Activated CD8-positive, alpha-beta T cell treated with anti-CD3 and anti-CD28 coated beads, Interleukin-2, amount 10 ng/mL, durations not matched to agents 7 days and 5 days (primary cell): Measurements from ENCODE around the gene EFNA1. TPM values are rescaled to one million over a fixed set of nuclear protein-coding genes. Genes with fewer than 3 reads are reported as not detected.

Experiments
- ATAC-seq: fragments of 150-1000 bp; cut with Tn5 transposase; one replicate; pipeline ENCODE4 v1.10.0; 2021; ENCODE audit warnings: moderate library complexity
- CTCF ChIA-PET: fragments of 350-600 bp; sonication (Branson Sonifier 250); formaldehyde crosslinking; loops from one replicate; lab custom pipeline; 2021; ENCODE audit warnings: antibody characterized with exemption; lab: Charles Lee
- POLR2A ChIA-PET: fragments of 350-600 bp; sonication (Branson Sonifier 250); formaldehyde crosslinking; loops from one replicate; lab custom pipeline; 2021; ENCODE audit warnings: antibody characterized with exemption; lab: Charles Lee
- DNase-seq: peaks from one replicate; pipeline ENCODE4 v3.0.0-alpha.2; 2020
- H3K27ac Mint-ChIP-seq: one replicate; pipeline ENCODE4 v1.8.0; 2021; ENCODE audit warnings: mild to moderate bottlenecking, mixed read lengths
- H3K27me3 Mint-ChIP-seq: one replicate; pipeline ENCODE4 v1.8.0; 2021; ENCODE audit warnings: low read depth, mixed read lengths
- H3K36me3 Mint-ChIP-seq: one replicate; pipeline ENCODE4 v1.8.0; 2021; ENCODE audit warnings: low read depth, mixed read lengths
- H3K4me1 Mint-ChIP-seq: one replicate; pipeline ENCODE4 v1.8.0; 2021; ENCODE audit warnings: low read depth, mixed read lengths
- H3K4me3 Mint-ChIP-seq: one replicate; pipeline ENCODE4 v1.8.0; 2021; ENCODE audit warnings: mild to moderate bottlenecking, mixed read lengths
- H3K9me3 Mint-ChIP-seq: one replicate; pipeline ENCODE4 v1.8.0; 2022; ENCODE audit warnings: mixed read lengths; ENCODE audit not compliant: insufficient read depth
- total RNA-seq, 2 experiments: library from RNA; stranded (reverse); gene quantifications; one replicate each; pipeline ENCODE4 v1.2.3, GENCODE V29; 2021

The EFNA1 gene, protein sequence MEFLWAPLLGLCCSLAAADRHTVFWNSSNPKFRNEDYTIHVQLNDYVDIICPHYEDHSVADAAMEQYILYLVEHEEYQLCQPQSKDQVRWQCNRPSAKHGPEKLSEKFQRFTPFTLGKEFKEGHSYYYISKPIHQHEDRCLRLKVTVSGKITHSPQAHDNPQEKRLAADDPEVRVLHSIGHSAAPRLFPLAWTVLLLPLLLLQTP
- not detected for total RNA-seq

GRCh38 chr1:155127105-155127966 is at the start of gene EFNA1:
TSS of gene EFNA1 (plus strand) at chr1:155127876. CDS start at chr1:155127978, 102 bp downstream.
- no peaks in the 10 kb centered on the region for H3K36me3 Mint-ChIP-seq
- peaks cover 50% of the 10 kb centered on the region for H3K27me3 Mint-ChIP-seq
- peak; percentile 39 for DNase-seq
- CTCF ChIA-PET: interaction anchor here (1.3 to 3.5 kb wide), 4 partner anchors 36 to 45 kb away, joined by 4 to 14 read pairs (median 12); partner anchors contain the start of gene KRTCAP2
- H3K4me1 Mint-ChIP-seq: peaks cover 30% of the 10 kb centered on the region
- H3K27ac Mint-ChIP-seq: no peak within 1 kb of the TSS
- H3K9me3 Mint-ChIP-seq: no peaks in the 10 kb centered on the region
- peak within 1 kb of the TSS; percentile 68 for H3K4me3 Mint-ChIP-seq
- POLR2A ChIA-PET: interaction anchor here (1.2 kb wide), 1 partner anchor 151 kb away, joined by 3 read pairs; no protein-coding TSS in a partner anchor
- peak; percentile 85 for ATAC-seq

GRCh38 chr1:155078469-155079209 is 49.0 kb upstream of the EFNA1 start, which contains the start of gene EFNA3:
TSS of gene EFNA3 (plus strand) at chr1:155078837. CDS start at chr1:155078942, 105 bp downstream.
- ATAC-seq: peak; percentile 21
- ChIA-PET CTCF (interaction anchor here (0.6 to 2.3 kb wide), 5 partner anchors 13 to 94 kb away, joined by 3 to 10 read pairs (median 4); partner anchors contain the start of genes EFNA4 and KRTCAP2), POLR2A (no interaction called here)
- Mint-ChIP-seq H3K36me3 (peaks cover 3% of the 10 kb centered on the region), H3K9me3 (no peaks in the 10 kb centered on the region), H3K4me1 (peaks cover 69% of the 10 kb centered on the region), H3K4me3 (peak within 1 kb of the TSS; percentile 59), H3K27me3 (peaks cover 39% of the 10 kb centered on the region), H3K27ac (peak within 1 kb of the TSS; percentile 56)
- DNase-seq: peak; percentile 60

DNA sequence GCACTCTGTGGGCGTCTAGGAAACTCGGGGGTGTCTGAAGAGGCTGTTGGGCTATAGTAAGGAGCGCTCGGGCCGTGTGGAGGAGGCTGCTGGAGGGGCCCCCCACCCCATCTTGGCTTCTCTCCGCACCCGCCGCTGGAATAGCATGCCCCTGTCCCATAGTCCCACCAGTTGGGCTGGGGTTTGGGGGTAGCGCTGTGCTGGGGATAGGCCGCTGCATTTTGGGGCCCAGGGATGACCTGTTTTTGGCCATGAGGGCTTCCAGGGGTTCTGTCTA is 48.5 kb upstream of the EFNA1 start:
- DNase-seq (no peak), ATAC-seq (peak; percentile 3)
- ChIA-PET POLR2A (no interaction called here), CTCF (interaction anchor here (0.6 to 2.3 kb wide), 4 partner anchors 13 to 94 kb away, joined by 3 to 10 read pairs (median 6); partner anchors contain the start of genes EFNA4 and KRTCAP2)
- Mint-ChIP-seq H3K9me3 (no peaks in the 10 kb centered on the region), H3K27me3 (peaks cover 43% of the 10 kb centered on the region), H3K36me3 (peaks cover 3% of the 10 kb centered on the region), H3K27ac (no peak overlapping the region), H3K4me1 (peaks cover 70% of the 10 kb centered on the region), H3K4me3 (peak overlapping the region; percentile 59)

- CTCF ChIA-PET: interaction anchor here (0.6 to 2.3 kb wide), 7 partner anchors 9 to 93 kb away, joined by 3 to 10 read pairs (median 4); partner anchors contain the start of genes EFNA4 and KRTCAP2
- H3K27ac Mint-ChIP-seq: peak overlapping the region; percentile 56
- no peaks in the 10 kb centered on the region for H3K9me3 Mint-ChIP-seq
- DNase-seq: no peak
- peaks cover 43% of the 10 kb centered on the region for H3K27me3 Mint-ChIP-seq
- peaks cover 71% of the 10 kb centered on the region for H3K4me1 Mint-ChIP-seq
- H3K36me3 Mint-ChIP-seq: peaks cover 3% of the 10 kb centered on the region
- POLR2A ChIA-PET: no interaction called here
- H3K4me3 Mint-ChIP-seq: peak overlapping the region; percentile 59
- ATAC-seq: no peak
These were observed 48.0 kb upstream of the EFNA1 start for GRCh38 chr1:155079487-155080311.

DNA sequence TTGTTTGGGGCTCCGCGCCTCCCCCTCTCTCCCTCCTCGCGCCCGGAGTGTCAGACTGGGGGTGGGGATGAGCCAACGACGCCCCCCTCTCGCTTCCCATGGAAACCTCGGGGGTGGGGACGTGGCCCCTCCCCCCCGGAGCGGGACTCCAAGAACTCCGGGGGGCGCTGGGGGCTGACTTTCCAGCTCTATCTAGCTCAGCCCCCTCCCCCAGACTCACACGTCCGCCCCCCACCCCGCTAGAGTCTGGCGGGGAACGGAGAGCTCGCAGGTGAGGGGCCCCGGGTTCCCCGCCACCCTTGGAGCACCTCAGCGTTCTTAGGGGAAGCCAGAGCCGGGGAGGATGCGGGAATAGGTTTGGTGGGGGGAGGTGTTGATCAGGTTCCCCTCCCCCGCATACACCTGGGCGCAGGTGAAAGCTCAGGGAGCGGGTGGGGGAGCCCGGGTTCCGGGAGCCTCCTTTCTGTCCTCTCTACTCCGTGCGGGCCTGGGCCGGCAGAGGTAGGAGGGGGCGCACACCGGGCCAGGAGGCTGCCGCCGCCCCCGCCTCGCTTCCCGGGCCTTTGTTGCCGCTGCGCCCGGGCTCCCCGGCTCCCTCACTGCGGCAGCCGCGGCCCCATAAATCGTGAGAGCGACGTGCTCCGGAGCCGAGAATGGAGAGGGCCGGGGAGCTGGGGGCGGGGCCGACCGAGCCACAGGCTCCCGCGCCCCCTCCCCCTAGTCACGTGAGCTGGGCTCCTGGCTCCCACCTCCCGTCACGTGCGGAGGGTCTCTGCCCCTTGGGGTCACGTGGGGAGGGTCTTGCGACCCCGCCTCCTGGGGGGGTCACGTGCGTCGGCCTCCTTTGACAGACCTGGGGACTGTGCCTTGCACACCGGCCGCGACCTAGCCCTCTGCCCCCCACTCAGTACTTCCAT is 47.1 kb upstream of the EFNA1 start:
- DNase-seq (no peak), ATAC-seq (no peak)
- no peak overlapping the region for H3K27ac Mint-ChIP-seq
- CTCF ChIA-PET: interaction anchor here (1.2 to 1.9 kb wide), 4 partner anchors 10 to 92 kb away, joined by 3 to 5 read pairs (median 4); partner anchors contain the start of gene KRTCAP2
- peaks cover 43% of the 10 kb centered on the region for H3K27me3 Mint-ChIP-seq
- peaks cover 3% of the 10 kb centered on the region for H3K36me3 Mint-ChIP-seq
- no peaks in the 10 kb centered on the region for H3K9me3 Mint-ChIP-seq
- H3K4me3 Mint-ChIP-seq: peak overlapping the region; percentile 6
- H3K4me1 Mint-ChIP-seq: peaks cover 68% of the 10 kb centered on the region
- POLR2A ChIA-PET: interaction anchor here (0.9 kb wide), 1 partner anchor 10 kb away, joined by 3 read pairs; no protein-coding TSS in a partner anchor

GRCh38 chr1:155081472-155082300 is 46.0 kb upstream of the EFNA1 start:
- DNase-seq (no peak), ATAC-seq (no peak)
- H3K4me3 Mint-ChIP-seq: peak overlapping the region; percentile 6
- ChIA-PET POLR2A (interaction anchor here (0.9 kb wide), 1 partner anchor 11 kb away, joined by 3 read pairs; no protein-coding TSS in a partner anchor), CTCF (interaction anchor here (1.3 to 4.8 kb wide), 5 partner anchors 10 to 86 kb away, joined by 3 to 201 read pairs (median 5); partner anchors contain the start of gene EFNA4)
- H3K27ac Mint-ChIP-seq: no peak overlapping the region
- no peaks in the 10 kb centered on the region for H3K9me3 Mint-ChIP-seq
- peaks cover 43% of the 10 kb centered on the region for H3K27me3 Mint-ChIP-seq
- peaks cover 3% of the 10 kb centered on the region for H3K36me3 Mint-ChIP-seq
- peaks cover 69% of the 10 kb centered on the region for H3K4me1 Mint-ChIP-seq

DNA sequence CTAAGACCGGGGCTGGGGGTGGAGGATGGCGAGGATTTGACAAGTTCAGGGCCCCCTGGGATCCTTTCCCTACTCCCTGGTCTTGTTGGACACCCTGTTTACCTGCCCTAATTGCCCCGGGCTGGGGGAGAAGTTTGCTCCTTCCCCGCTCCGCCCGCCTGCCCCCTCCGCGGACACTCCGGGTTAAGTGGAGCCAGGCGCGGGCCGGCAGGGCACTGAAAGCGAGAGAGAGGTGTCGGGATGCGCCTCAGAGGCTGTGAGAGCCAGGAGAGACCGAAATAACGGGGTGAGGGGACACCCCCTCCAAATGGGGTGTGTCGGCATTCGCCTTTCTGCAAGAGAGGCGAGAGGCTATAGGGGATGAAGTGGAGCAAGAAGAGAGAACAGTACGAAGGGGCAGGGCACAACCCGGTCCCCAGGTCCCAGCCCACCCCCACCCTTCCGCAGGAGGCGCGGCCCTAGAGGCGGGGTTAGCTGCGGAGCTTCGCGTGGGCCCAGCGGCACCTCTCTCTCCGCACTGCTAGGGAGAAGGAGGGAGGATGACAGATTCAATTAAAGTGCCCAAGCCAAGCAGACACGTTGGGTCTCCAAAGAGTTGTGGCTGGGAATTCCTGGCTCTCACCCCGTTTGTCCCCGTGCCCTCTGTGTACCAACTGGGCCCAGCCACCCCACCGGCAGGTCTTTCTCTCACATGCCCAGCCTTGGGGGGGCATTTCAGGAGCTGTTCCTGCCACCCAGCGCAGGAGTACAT is 45.2 kb upstream of the EFNA1 start:
- Mint-ChIP-seq H3K9me3 (no peaks in the 10 kb centered on the region), H3K4me1 (peaks cover 61% of the 10 kb centered on the region), H3K27me3 (peaks cover 43% of the 10 kb centered on the region), H3K36me3 (peaks cover 3% of the 10 kb centered on the region), H3K4me3 (peak overlapping the region; percentile 11), H3K27ac (no peak overlapping the region)
- ATAC-seq (no peak), DNase-seq (no peak)
- ChIA-PET CTCF (interaction anchor here (1.7 to 4.8 kb wide), 3 partner anchors 10 to 90 kb away, joined by 7 to 201 read pairs (median 112); partner anchors contain the start of genes EFNA4 and KRTCAP2), POLR2A (no interaction called here)

DNA sequence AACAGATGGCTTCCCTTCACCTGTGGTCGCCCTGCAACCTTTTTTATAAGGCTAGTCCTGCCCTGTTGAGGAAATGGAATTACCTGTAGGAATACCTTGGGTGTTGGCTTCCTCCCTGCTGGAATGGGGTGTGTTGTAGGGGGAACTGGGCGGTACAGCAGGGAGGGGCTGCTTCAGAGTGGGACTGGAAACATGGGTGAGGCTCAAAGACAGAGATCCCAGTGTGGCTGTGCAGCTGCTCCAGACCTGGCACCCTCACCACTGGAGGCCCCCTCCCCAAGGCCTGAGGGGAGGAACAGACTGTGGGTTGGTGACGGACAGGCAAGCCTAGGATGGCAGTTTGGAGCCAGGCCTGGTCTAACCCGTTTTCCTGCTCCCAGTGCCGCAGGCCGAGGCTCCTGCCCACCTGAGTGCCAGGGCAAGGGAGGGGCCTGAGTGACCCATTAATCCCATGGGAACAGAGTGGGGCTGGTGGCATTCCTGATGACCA is 44.6 kb upstream of the EFNA1 start:
- H3K4me3 Mint-ChIP-seq: no peak overlapping the region
- no peak for DNase-seq
- CTCF ChIA-PET: interaction anchor here (1.1 to 4.8 kb wide), 5 partner anchors 11 to 131 kb away, joined by 3 to 201 read pairs (median 7); partner anchors contain the start of genes EFNA4, FLAD1 and KRTCAP2
- peaks cover 55% of the 10 kb centered on the region for H3K4me1 Mint-ChIP-seq
- H3K36me3 Mint-ChIP-seq: peaks cover 3% of the 10 kb centered on the region
- peaks cover 39% of the 10 kb centered on the region for H3K27me3 Mint-ChIP-seq
- H3K27ac Mint-ChIP-seq: no peak overlapping the region
- ATAC-seq: no peak
- POLR2A ChIA-PET: no interaction called here
- no peaks in the 10 kb centered on the region for H3K9me3 Mint-ChIP-seq
